GM12892 (cell line): ENCODE data around the gene TAGLN2.

Experiments used
- POLR2A ChIP-seq: IDR thresholded peaks from 2 replicates; pipeline ENCODE4 v1.6.1; 2011; ENCODE audit warnings: low read depth, low read length, control low read depth
- POLR2AphosphoS5 ChIP-seq: IDR thresholded peaks from 2 replicates; pipeline ENCODE4 v1.6.1; 2011; ENCODE audit warnings: low read depth, low read length, control low read depth
- TAF1 ChIP-seq: IDR thresholded peaks from 2 replicates; pipeline ENCODE4 v1.6.1; 2011; ENCODE audit warnings: low read depth, mild to moderate bottlenecking, control low read depth, low read length, borderline replicate concordance

DNA sequence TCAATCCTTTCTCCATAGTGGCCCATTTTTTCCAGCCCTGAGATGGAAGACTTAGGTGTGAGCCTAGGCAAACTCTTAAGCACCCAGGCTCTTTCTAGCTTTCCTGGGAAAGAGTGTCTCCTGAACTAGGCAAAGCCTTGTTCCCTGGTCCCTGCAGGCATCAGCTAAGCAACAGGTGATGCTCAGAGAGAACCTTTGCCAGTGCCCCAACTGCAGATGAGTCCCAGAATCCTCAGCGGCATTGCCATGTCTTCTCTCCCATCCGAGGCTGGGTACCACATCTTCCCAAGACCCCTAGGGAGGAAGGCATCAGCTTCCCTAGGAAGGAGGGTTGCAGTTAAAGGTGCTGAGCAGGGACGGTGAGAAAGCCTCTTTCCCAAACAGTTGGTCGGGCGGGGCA is 54.6 kb downstream of the TAGLN2 start:
- TF ChIP-seq POLR2A: no peak
- TF ChIP-seq TAF1: no peak
- TF ChIP-seq POLR2AphosphoS5: no peak
